Measurements from ENCODE around the gene UAP1L1. TPM values are rescaled to one million over a fixed set of nuclear protein-coding genes. Genes with fewer than 3 reads are reported as not detected.
"Not testable (repeated sequence)": the region's sequence is repeated elsewhere in the genome, so short reads cannot be mapped to it uniquely, and the experiment has no call there.

The UAP1L1 gene
- total RNA-seq, 1 donor from 2014 or later = 0.41 TPM

- FAIRE-seq = no peak
These were observed 34.7 kb downstream of the UAP1L1 start for GRCh38 chr9:137111788-137112563.

GRCh38 chr9:137112564-137113384, 35.5 kb downstream of the UAP1L1 start:
- FAIRE-seq (no peak), DNase-seq (ENCODE audit: low spot score in 2 of 2) (peak in 1 of 2 donors; percentile 35)

More at GRCh38 chr9:137111788-137112563, 34.7 kb downstream of the UAP1L1 start:
- no peak for DNase-seq (ENCODE audit: low spot score in 2 of 2)

GRCh38 chr9:137113385-137114159, 36.3 kb downstream of the UAP1L1 start:
- DNase-seq (ENCODE audit: low spot score in 2 of 2) (peak; percentile 55 to 59), FAIRE-seq (no peak)

GRCh38 chr9:137114220-137114612, 36.9 kb downstream of the UAP1L1 start:
- FAIRE-seq = no peak
- DNase-seq (ENCODE audit: low spot score in 2 of 2) = no peak

- FAIRE-seq = no peak
These were observed 37.5 kb downstream of the UAP1L1 start, which contains the start of gene DPP7 for GRCh38 chr9:137114613-137115393. TSS of gene DPP7 (minus strand) at chr9:137114733. CDS start at chr9:137114713, 20 bp downstream.

GRCh38 chr9:137115394-137116026, 38.2 kb downstream of the UAP1L1 start:
- no peak for FAIRE-seq
- DNase-seq (ENCODE audit: low spot score in 2 of 2) = no peak

More at GRCh38 chr9:137114613-137115393, 37.5 kb downstream of the UAP1L1 start, which contains the start of gene DPP7:
- DNase-seq (ENCODE audit: low spot score in 2 of 2) = peak; percentile 98 to 99

- FAIRE-seq = no peak
- no peak for DNase-seq (ENCODE audit: low spot score in 2 of 2)
These were observed 38.8 kb downstream of the UAP1L1 start for GRCh38 chr9:137116027-137116507.

- DNase-seq (ENCODE audit: low spot score in 2 of 2) (no peak), FAIRE-seq (no peak)
These were observed 39.4 kb downstream of the UAP1L1 start for GRCh38 chr9:137116728-137117127.

- FAIRE-seq (no peak), DNase-seq (ENCODE audit: low spot score in 2 of 2) (no peak)
These were observed 40.0 kb downstream of the UAP1L1 start for GRCh38 chr9:137117269-137117731.

- FAIRE-seq = not testable (repeated sequence)
These were observed 40.8 kb downstream of the UAP1L1 start for GRCh38 chr9:137118092-137118603.

GRCh38 chr9:137121927-137122795, 44.8 kb downstream of the UAP1L1 start:
- not testable (repeated sequence) for FAIRE-seq

More at GRCh38 chr9:137118092-137118603, 40.8 kb downstream of the UAP1L1 start:
- not testable (repeated sequence) for DNase-seq (ENCODE audit: low spot score in 2 of 2)

GRCh38 chr9:137122796-137123467, 45.6 kb downstream of the UAP1L1 start:
- not testable (repeated sequence) for DNase-seq (ENCODE audit: low spot score in 2 of 2); FAIRE-seq

More at GRCh38 chr9:137121927-137122795, 44.8 kb downstream of the UAP1L1 start:
- not testable (repeated sequence) for DNase-seq (ENCODE audit: low spot score in 2 of 2)

GRCh38 chr9:137123468-137123837, 46.1 kb downstream of the UAP1L1 start:
- DNase-seq (ENCODE audit: low spot score in 2 of 2) (no peak), FAIRE-seq (no peak)

GRCh38 chr9:137123952-137124462, 46.7 kb downstream of the UAP1L1 start:
- DNase-seq (ENCODE audit: low spot score in 2 of 2); FAIRE-seq: not testable (repeated sequence)

GRCh38 chr9:137126786-137127185, 49.5 kb downstream of the UAP1L1 start:
- DNase-seq (ENCODE audit: low spot score in 2 of 2) (no peak), FAIRE-seq (no peak)

GRCh38 chr9:137127301-137128157, 50.2 kb downstream of the UAP1L1 start:
- DNase-seq (ENCODE audit: low spot score in 2 of 2) = no peak
- FAIRE-seq = no peak
